Fibroblast of skin of scalp (primary cell): Measurements from ENCODE around the gene GYG2.

Experiments used
- DNase-seq: peaks from one replicate; pipeline ENCODE4 v3.0.0-alpha.2; 2013

Gene GYG2

GRCh38 chrX:2817036-2817435 is 11.7 kb upstream of the GYG2 start:
- no peak for DNase-seq

GRCh38 chrX:2819345-2820135 is 9.2 kb upstream of the GYG2 start:
- peak; percentile 27 for DNase-seq

- DNase-seq: no peak
Measured at GRCh38 chrX:2820136-2820771, 8.5 kb upstream of the GYG2 start.

- DNase-seq: no peak
Measured at GRCh38 chrX:2823795-2824386, 4.8 kb upstream of the GYG2 start.

GRCh38 chrX:2824886-2825285 is 3.8 kb upstream of the GYG2 start:
- no peak for DNase-seq

- no peak for DNase-seq
Measured at GRCh38 chrX:2828959-2829411, 255 bp downstream of the GYG2 start.

- no peak for DNase-seq
Measured at GRCh38 chrX:2829469-2830246, 928 bp downstream of the GYG2 start.

- no peak for DNase-seq
Measured at GRCh38 chrX:2831471-2832228, 2.9 kb downstream of the GYG2 start.

- DNase-seq: no peak
Measured at GRCh38 chrX:2837961-2838360, 9.2 kb downstream of the GYG2 start.

- no peak for DNase-seq
Measured at GRCh38 chrX:2840961-2841360, 12.2 kb downstream of the GYG2 start.

GRCh38 chrX:2841537-2841936 is 12.8 kb downstream of the GYG2 start:
- DNase-seq: peak; percentile 36

GRCh38 chrX:2846992-2847391 is 18.3 kb downstream of the GYG2 start:
- no peak for DNase-seq

- DNase-seq: peak; percentile 79
Measured at GRCh38 chrX:2848871-2849301, 20.2 kb downstream of the GYG2 start.

GRCh38 chrX:2854918-2855317 is 26.2 kb downstream of the GYG2 start:
- DNase-seq: no peak

- no peak for DNase-seq
Measured at GRCh38 chrX:2855761-2856160, 27.0 kb downstream of the GYG2 start.

GRCh38 chrX:2857566-2857965 is 28.8 kb downstream of the GYG2 start:
- DNase-seq: no peak

GRCh38 chrX:2859197-2859797 is 30.6 kb downstream of the GYG2 start:
- no peak for DNase-seq

GRCh38 chrX:2862404-2862803 is 33.7 kb downstream of the GYG2 start:
- DNase-seq: no peak

GRCh38 chrX:2863646-2864045 is 34.9 kb downstream of the GYG2 start:
- peak; percentile 57 for DNase-seq

- DNase-seq: no peak
Measured at GRCh38 chrX:2867206-2867605, 38.5 kb downstream of the GYG2 start.

- DNase-seq: no peak
Measured at GRCh38 chrX:2870650-2871049, 41.9 kb downstream of the GYG2 start.

- no peak for DNase-seq
Measured at GRCh38 chrX:2871831-2872230, 43.1 kb downstream of the GYG2 start.
